Fibroblast of villous mesenchyme (primary cell): Measurements from ENCODE around the gene DMPK. TPM values are rescaled to one million over a fixed set of nuclear protein-coding genes. Genes with fewer than 3 reads are reported as not detected.

Experiments
- DNase-seq: peaks from one replicate; pipeline ENCODE4 v3.0.0-alpha.2; 2010; ENCODE audit warnings: low read depth
- H3K4me3 ChIP-seq: 2 replicates; pipeline ENCODE4 v1.5.1; 2011; ENCODE audit warnings: low read depth, mild to moderate bottlenecking, low read length
- total RNA-seq: library from RNA; depleted of rRNA; stranded (reverse); fragments of >200 nt; gene quantifications from 2 replicates; pipeline ENCODE4 v1.2.3, GENCODE V29; 2012
- TF ChIP-seq, protein P1 (sequence below): IDR thresholded peaks from 2 replicates; pipeline ENCODE4 v1.5.1; 2012; ENCODE audit warnings: low read depth, mild to moderate bottlenecking, low read length; ENCODE audit not compliant: insufficient read depth

Gene DMPK, protein sequence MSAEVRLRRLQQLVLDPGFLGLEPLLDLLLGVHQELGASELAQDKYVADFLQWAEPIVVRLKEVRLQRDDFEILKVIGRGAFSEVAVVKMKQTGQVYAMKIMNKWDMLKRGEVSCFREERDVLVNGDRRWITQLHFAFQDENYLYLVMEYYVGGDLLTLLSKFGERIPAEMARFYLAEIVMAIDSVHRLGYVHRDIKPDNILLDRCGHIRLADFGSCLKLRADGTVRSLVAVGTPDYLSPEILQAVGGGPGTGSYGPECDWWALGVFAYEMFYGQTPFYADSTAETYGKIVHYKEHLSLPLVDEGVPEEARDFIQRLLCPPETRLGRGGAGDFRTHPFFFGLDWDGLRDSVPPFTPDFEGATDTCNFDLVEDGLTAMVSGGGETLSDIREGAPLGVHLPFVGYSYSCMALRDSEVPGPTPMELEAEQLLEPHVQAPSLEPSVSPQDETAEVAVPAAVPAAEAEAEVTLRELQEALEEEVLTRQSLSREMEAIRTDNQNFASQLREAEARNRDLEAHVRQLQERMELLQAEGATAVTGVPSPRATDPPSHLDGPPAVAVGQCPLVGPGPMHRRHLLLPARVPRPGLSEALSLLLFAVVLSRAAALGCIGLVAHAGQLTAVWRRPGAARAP
- 46.4 and 53.1 TPM in 2 replicates for total RNA-seq

DNA sequence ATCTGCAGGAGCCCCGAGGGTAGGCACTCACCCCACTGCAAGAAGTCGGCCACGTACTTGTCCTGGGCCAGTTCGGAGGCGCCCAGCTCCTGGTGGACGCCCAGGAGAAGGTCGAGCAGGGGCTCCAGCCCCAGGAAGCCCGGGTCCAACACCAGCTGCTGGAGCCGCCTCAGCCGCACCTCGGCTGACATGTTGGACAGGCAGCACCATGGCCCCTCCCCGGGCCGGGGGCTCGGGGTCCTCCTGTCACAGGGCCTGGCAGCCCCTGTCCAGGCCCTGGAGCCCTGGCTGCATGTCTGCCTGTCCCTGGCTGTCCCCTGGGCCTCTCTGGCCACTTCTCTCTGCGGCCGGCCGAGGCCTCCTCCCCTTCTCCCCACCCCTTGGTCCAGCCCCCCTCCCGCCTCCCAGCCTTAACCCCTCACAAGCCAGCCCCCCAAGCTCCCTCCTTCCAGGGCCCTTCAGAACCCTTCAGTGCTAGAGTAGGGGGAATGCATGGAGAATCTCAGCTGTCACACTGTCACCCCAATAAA, at the start of gene DMPK:
Gene DMPK (minus strand): TSS at position 329 of the 530 bp plus-strand sequence. CDS start 138 bp downstream, at position 191.
- H3K4me3 ChIP-seq, result peak within 1 kb of the TSS; percentile 71
- DNase-seq, result peak; percentile 52
- TF ChIP-seq, protein P1, sequence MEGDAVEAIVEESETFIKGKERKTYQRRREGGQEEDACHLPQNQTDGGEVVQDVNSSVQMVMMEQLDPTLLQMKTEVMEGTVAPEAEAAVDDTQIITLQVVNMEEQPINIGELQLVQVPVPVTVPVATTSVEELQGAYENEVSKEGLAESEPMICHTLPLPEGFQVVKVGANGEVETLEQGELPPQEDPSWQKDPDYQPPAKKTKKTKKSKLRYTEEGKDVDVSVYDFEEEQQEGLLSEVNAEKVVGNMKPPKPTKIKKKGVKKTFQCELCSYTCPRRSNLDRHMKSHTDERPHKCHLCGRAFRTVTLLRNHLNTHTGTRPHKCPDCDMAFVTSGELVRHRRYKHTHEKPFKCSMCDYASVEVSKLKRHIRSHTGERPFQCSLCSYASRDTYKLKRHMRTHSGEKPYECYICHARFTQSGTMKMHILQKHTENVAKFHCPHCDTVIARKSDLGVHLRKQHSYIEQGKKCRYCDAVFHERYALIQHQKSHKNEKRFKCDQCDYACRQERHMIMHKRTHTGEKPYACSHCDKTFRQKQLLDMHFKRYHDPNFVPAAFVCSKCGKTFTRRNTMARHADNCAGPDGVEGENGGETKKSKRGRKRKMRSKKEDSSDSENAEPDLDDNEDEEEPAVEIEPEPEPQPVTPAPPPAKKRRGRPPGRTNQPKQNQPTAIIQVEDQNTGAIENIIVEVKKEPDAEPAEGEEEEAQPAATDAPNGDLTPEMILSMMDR, result no peak

DNA sequence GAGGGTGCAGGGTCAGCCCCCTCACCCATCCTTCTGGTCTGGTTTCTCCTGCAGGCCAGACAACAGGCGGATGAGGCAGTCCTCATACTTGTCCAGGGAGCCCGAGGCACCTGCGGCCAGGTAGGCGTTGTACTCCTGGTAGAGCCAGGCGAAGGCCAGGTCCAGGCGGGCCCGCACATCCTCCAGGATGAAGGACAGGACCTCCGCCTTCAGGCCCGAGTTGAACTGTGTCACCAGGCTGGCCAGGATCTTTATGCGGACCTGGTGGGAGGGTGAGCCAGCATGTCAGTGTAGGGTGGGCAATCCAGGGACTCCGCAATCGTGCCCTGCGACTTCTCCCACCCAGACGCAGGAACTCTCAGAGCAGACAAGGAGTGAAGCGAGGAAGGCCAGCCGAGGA, 46.7 kb upstream of the DMPK start:
- TF ChIP-seq, protein P1, result no peak
- DNase-seq, result no peak
- no peak overlapping the region for H3K4me3 ChIP-seq

DNA sequence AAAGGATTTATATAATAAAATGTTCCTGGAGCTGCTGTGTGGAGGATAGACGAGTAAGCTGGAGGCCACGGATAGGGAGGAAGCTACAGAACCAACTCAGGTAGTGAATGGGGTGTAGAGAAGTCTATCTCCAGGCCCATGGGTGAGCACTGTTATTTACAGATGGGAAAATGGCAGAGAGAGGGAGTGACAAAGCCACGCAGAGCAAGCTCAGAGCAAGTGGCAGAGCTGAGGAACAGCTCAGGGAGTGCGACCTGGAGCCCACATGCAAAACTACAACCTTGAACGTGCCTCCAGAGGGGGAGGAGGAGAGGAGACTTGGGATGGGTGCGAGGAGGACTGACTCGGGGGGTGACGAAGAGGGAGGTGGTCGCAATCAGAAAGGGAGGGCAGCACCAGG, 46.2 kb upstream of the DMPK start:
- no peak for DNase-seq
- TF ChIP-seq, protein P1, result no peak
- H3K4me3 ChIP-seq, result no peak overlapping the region

DNA sequence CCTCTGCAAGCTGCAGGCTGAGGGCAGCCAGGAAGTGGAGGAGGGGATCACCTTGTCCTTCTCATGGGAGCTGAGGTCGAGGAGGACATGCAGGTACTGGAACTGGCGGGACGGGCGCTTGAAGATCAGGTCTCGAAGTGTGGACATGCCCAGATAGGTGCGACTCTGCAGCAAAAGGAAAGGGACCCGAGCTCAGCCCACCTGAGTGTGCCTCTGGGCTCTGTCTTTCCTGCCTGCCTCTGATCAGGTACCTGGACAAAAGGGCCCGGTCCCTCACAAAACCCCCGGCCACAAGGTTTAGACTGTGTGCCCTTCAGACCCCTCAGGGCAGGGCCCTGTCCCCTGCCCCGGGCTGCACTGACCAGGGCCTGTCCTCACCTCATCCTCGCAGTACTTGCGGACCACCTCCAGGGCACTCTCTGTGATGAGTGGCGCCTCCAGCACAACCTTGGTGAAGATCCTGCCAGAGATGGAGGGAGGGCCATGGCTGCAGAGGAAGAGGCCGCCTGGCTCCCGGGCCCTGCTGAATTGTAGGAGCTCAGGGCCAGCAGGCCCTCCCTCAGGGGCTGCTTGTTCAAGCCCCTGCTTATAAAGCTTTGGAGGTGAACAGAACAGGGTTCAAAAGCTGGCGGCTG, 45.3 kb upstream of the DMPK start:
- TF ChIP-seq, protein P1, result no peak
- DNase-seq, result no peak
- no peak overlapping the region for H3K4me3 ChIP-seq

DNA sequence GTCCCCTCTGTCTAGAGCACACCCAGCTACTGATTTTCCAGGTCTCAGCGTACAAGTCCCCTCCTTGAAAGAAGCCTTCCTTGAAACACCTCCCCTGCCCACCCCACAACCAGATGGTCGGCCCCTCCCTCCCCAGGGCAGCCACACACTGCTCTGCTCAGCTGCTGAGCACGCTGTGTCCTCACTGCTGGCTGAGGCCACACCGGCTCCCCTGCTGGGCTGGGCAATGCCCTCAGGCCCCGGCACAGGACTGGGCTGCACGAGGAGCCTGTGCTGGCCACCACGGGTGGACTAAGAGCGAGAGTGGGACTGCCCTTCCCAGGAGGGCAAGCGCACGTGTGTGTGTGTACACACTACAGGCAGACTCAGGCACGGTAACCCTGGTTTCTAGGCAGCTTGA, 44.6 kb upstream of the DMPK start:
- TF ChIP-seq, protein P1, result no peak
- DNase-seq, result no peak
- H3K4me3 ChIP-seq, result no peak overlapping the region

DNA sequence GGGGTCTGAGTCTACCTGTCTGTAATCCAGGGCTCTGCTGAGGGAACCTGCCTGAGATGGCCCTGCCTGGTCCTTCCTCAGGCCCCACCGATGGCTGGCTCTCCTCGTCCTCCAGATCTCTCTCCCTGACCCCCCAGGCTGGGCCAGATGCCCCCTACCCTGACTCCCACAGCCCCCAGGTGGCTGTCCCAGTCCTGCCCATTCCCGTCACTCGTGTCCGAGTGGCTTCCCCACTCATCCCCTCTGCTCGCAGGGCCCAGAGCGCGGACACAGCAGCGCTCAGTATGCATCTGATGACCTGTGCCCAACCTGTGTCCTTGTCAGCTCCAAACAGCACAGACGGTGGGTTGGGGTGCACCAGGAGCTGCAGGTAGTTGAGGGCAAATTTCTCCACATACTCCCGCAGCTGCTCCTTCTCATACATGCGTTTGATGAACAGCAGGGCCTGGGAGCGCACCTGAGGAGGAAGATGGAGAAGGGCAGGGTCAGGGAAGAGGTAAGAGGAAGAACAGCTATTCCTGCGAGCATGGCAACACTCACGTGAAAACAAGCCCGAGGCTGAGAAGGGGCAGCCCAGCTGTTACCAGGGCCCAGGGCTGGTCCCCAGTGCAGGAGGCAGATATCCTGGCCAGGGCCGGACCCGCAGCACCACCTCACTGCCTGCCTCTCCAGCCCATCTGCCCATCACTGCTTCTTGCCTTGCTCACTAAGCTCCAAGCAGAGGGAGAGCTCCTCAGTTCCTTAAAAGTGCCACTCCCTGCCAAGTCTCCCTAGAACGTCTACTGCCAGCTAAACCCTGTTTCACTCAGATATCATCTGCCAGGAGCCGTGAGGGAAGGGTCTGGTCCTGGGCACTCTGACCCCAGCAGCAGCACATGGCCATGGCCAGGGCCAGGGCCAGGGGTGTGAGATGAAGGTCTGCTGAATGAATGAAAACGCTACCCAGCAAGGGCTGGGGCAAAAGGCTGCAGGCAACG, 43.9 kb upstream of the DMPK start:
- no peak overlapping the region for H3K4me3 ChIP-seq
- DNase-seq, result no peak
- TF ChIP-seq, protein P1, result no peak
